GM12878 (cell line): Measurements from ENCODE around the gene PRPF6. TPM values are rescaled to one million over a fixed set of nuclear protein-coding genes. Genes with fewer than 3 reads are reported as not detected.

Experiments
- ATAC-seq: fragments of 200-7000 bp; cut with Tn5 transposase; 3 replicates; pipeline ENCODE4 v1.9.1; 2020; ENCODE audit warnings: mild to moderate bottlenecking, moderate library complexity
- BruUV-seq: library from RNA; stranded (reverse); fragments of 400-500 nt; replicated peaks from 2 replicates; lab custom pipeline; 2021; lab: Mats Ljungman, UMichigan
- CTCF ChIA-PET: fragments of 300-600 bp; sonication (Branson Sonifier 250); formaldehyde crosslinking; extraction: SDS; loops from one replicate; lab custom pipeline; 2021; ENCODE audit warnings: inconsistent platforms; lab: Yijun Ruan, JAX
- POLR2A ChIA-PET: fragments of 350-600 bp; formaldehyde crosslinking; extraction: SDS; loops from one replicate; lab custom pipeline; 2021; ENCODE audit warnings: inconsistent platforms; lab: Charles Lee
- RAD21 ChIA-PET: fragments of 300-600 bp; sonication (Branson Sonifier 250); formaldehyde crosslinking; loops from one replicate; lab custom pipeline; 2023; ENCODE audit warnings: antibody characterized with exemption; ENCODE audit not compliant: unreplicated experiment; lab: Charles Lee
- SMC1A ChIA-PET: fragments of 300-600 bp; sonication (Branson Sonifier 250); formaldehyde crosslinking; loops from one replicate; lab custom pipeline; 2023; ENCODE audit not compliant: unreplicated experiment, uncharacterized antibody; lab: Charles Lee
- DNase-seq: peaks from one replicate; pipeline ENCODE4 v3.0.0-alpha.2; 2011; ENCODE audit warnings: low read depth, low spot score
- FAIRE-seq: peaks from 3 replicates; lab custom pipeline; 2011; peaks lifted over from hg19 to GRCh38; lab: Jason Lieb, UNC
- H2AFZ ChIP-seq: 2 replicates; pipeline ENCODE4 v1.6.0; 2011; ENCODE audit warnings: low read depth, low read length, control low read depth; ENCODE audit not compliant: control insufficient read depth
- H3K27ac ChIP-seq: 2 replicates; pipeline ENCODE4 v1.5.1; 2011; ENCODE audit warnings: control low read depth; ENCODE audit not compliant: control insufficient read depth, insufficient read depth
- H3K27me3 ChIP-seq, 2 experiments: replicated peaks in 1 of 2; 2 replicates each; pipeline versions ENCODE4 v1.6.0 to v1.6.1; 2011; ENCODE audit warnings: low read length in 1 of 2; ENCODE audit not compliant: control insufficient read depth in 2 of 2, insufficient read depth in 2 of 2
- H3K36me3 ChIP-seq, 2 experiments: 2 replicates each; pipeline ENCODE4 v1.5.1; 2011; ENCODE audit warnings: low read length in 1 of 2; ENCODE audit not compliant: control insufficient read depth in 2 of 2, insufficient read depth in 2 of 2
- H3K4me1 ChIP-seq: 2 replicates; pipeline ENCODE4 v1.6.1; 2011; ENCODE audit warnings: mild to moderate bottlenecking, low read length, moderate library complexity, mixed read lengths; ENCODE audit not compliant: control insufficient read depth, insufficient read depth
- H3K4me2 ChIP-seq: 2 replicates; pipeline ENCODE4 v1.6.0; 2011; ENCODE audit warnings: control low read depth; ENCODE audit not compliant: control insufficient read depth, insufficient read depth
- H3K4me3 ChIP-seq: fragments of 200-600 bp; sonication (generic); 2 replicates; pipeline ENCODE4 v1.5.1; 2016
- H3K79me2 ChIP-seq: 2 replicates; pipeline ENCODE4 v1.6.0; 2011; ENCODE audit warnings: low read length; ENCODE audit not compliant: control insufficient read depth, insufficient read depth
- H3K9ac ChIP-seq: 2 replicates; pipeline ENCODE4 v1.8.0; 2011; ENCODE audit warnings: low read length, control low read depth, mixed read lengths; ENCODE audit not compliant: control insufficient read depth, insufficient read depth
- H3K9me3 ChIP-seq: replicated peaks from 3 replicates; pipeline ENCODE4 v1.5.1; 2011; ENCODE audit warnings: mild to moderate bottlenecking, low read length; ENCODE audit not compliant: control insufficient read depth, insufficient read depth
- H4K20me1 ChIP-seq: 2 replicates; pipeline ENCODE4 v1.6.0; 2011; ENCODE audit not compliant: control insufficient read depth, insufficient read depth
- MTA3 ChIP-seq: IDR thresholded peaks from 2 replicates; pipeline ENCODE4 v1.6.1; 2012; ENCODE audit warnings: low read length, inconsistent platforms, borderline replicate concordance
- NFXL1 ChIP-seq: fragments of 450-650 bp; IDR thresholded peaks from 2 replicates; pipeline ENCODE4 v1.6.1; 2017; ENCODE audit warnings: antibody characterized with exemption, mild to moderate bottlenecking, borderline replicate concordance
- SMAD5 ChIP-seq: IDR thresholded peaks from 2 replicates; pipeline ENCODE4 v1.6.1; 2016; ENCODE audit warnings: antibody characterized with exemption, low read depth
- SRF ChIP-seq, 2 experiments: IDR thresholded peaks; 2 replicates each; pipeline ENCODE4 v1.6.1; 2011; ENCODE audit warnings: low read depth in 2 of 2, low read length in 2 of 2, mild to moderate bottlenecking in 1 of 2, moderate library complexity in 1 of 2
- WGBS: methylation state at CpG from one replicate; pipeline ENCODE4 v1.1.6; 2016; ENCODE audit warnings: low lambda C conversion rate; ENCODE audit not compliant: insufficient replicate concordance, insufficient coverage; ENCODE audit errors: missing lambda C conversion rate; 5-methylcytosine and 5-hydroxymethylcytosine counted together
- in situ Hi-C: fragments of 300-500 bp; cut with MboI; formaldehyde crosslinking; loops from 9 replicates; pipeline ENCODE4 v1.14.3; 2018; ENCODE audit warnings: mixed read lengths
- intact Hi-C: fragments of 100-400 bp; cut with micrococcal nuclease; formaldehyde crosslinking; loops from one replicate; pipeline ENCODE4 v1.14.2; 2022; ENCODE audit not compliant: unreplicated experiment
- polyA plus RNA-seq, 11 experiments: library from polyadenylated mRNA; depleted of rRNA in 4 of 11; unstranded in 6 of 11; stranded (reverse) in 5 of 11; fragments of >200 nt; fragmentation: Nextera tagmentation in 4 of 11; fragmentation: Illumina TruSeq in 1 of 11; extraction: Ambion mirVana in 4 of 11; extraction: Trizol in 1 of 11; gene quantifications; 1 replicate in 1 of 11; 2 replicates in 10 of 11; pipeline versions ENCODE4 v1.2.1 to v1.2.3, GENCODE V29; 2011 to 2016; ENCODE audit warnings: inconsistent platforms in 2 of 11, missing spikeins in 2 of 11, low read depth in 1 of 11
- total RNA-seq, 4 experiments: library from RNA; depleted of rRNA in 3 of 4; stranded (reverse); fragments of >200 nt in 3 of 4; fragmentation: Illumina TruSeq in 1 of 4; extraction: Trizol in 1 of 4; gene quantifications; 2 replicates each; pipeline versions ENCODE4 v1.2.1 to v1.2.3, GENCODE V29; 2013 to 2021
- TF ChIP-seq, protein P1 (sequence below): fragments of 150-350 bp; IDR thresholded peaks from 2 replicates; pipeline ENCODE4 v1.6.1; 2014; ENCODE audit warnings: mild to moderate bottlenecking, low read depth, low read length
- TF ChIP-seq, protein P2 (sequence below): fragments of 450-650 bp; IDR thresholded peaks from 2 replicates; pipeline ENCODE4 v1.6.1; 2017; ENCODE audit warnings: mild to moderate bottlenecking, low read depth, inconsistent platforms; ENCODE audit not compliant: poor library complexity, severe bottlenecking
- TF ChIP-seq, protein P3 (sequence below): fragments of 450-650 bp; conservative IDR thresholded peaks from 2 replicates; pipeline ENCODE4 v1.6.1; 2017; ENCODE audit warnings: mild to moderate bottlenecking, moderate library complexity
- TF ChIP-seq, protein P4 (sequence below): fragments of 450-650 bp; formaldehyde crosslinking; IDR thresholded peaks from 2 replicates; pipeline ENCODE4 v1.5.0; 2022; ENCODE audit warnings: mild to moderate bottlenecking, missing genetic modification characterization
- TF ChIP-seq, protein P5 (sequence below): fragments of 450-650 bp; IDR thresholded peaks from 2 replicates; pipeline ENCODE4 v1.6.1; 2018; ENCODE audit warnings: borderline replicate concordance, mild to moderate bottlenecking; ENCODE audit not compliant: partially characterized antibody

Gene PRPF6
- total and polyA plus RNA-seq, 10 of the 15 experiments (the other 5 are each of a cell fraction or from before 2014, with no cell fraction given) = 5.0 to 102 (median 71.3) TPM

DNA sequence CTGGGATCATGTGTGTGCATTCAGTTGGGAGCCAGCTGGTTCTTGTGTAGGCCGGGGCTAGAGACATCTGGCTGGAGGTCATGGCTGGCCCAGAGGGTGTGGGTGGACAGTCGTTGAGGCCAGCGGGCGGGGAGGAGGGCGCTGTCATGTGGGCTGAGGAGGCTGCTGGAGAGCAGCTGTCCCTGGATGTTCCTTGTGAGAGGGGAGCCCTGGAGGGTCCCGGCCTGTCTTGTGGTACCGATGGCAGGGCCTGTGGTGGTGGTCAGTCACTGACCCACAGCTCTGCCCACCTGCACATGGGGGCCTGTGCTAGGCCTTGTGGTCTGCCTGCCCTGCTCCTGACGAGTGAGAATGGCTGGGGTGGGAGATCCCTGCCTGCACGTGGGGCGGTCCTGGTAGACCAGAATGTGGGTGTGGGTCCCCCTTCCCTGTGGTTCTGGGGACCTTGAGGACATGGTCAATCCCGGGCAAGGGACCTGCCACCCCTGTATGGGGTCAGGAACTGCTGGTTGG, 53.1 kb downstream of the PRPF6 start:
- Histone ChIP-seq H3K27me3 (no peaks in the 10 kb centered on the region), H3K9ac (no peak overlapping the region), H3K4me2 (no peak overlapping the region), H2AFZ (no peak overlapping the region), H3K79me2 (peaks cover 4% of the 10 kb centered on the region), H3K4me3 (no peak overlapping the region), H3K27ac (peak overlapping the region; percentile 77), H3K9me3 (no peaks in the 10 kb centered on the region), H3K36me3 (peaks cover 16 to 27% of the 10 kb centered on the region in 2 experiments; a peak in 3 of 4 replicates), H3K4me1 (peaks cover 37% of the 10 kb centered on the region), H4K20me1 (no peaks in the 10 kb centered on the region)
- CTCF ChIA-PET = interaction anchor here (0.8 to 1.3 kb wide), 2 partner anchors 24 to 86 kb away, joined by 3 to 4 read pairs; no protein-coding TSS in a partner anchor
- no TSS peak for BruUV-seq
- RAD21 ChIA-PET = interaction anchor here (0.9 to 7.1 kb wide), 2 partner anchors 20 to 53 kb away, joined by 6 to 92 read pairs; partner anchors contain the start of genes PRPF6 and SAMD10
- 96% methylated on average over 11 of the region's 11 CpGs for WGBS
- POLR2A ChIA-PET = interaction anchor here (0.6 to 1.6 kb wide), 3 partner anchors 11 to 54 kb away, joined by 3 to 8 read pairs (median 3); partner anchors contain the start of genes PRPF6 and SAMD10
- ATAC-seq (no peak), FAIRE-seq (no peak), DNase-seq (no peak)
- intact Hi-C loops = no loop called here
- in situ Hi-C loops = no loop called here
- SMC1A ChIA-PET = interaction anchor here (0.6 kb wide), 1 partner anchor 32 kb away, joined by 3 read pairs; no protein-coding TSS in a partner anchor
- no peak for TF ChIP-seq NFXL1
- TF ChIP-seq, protein P1, sequence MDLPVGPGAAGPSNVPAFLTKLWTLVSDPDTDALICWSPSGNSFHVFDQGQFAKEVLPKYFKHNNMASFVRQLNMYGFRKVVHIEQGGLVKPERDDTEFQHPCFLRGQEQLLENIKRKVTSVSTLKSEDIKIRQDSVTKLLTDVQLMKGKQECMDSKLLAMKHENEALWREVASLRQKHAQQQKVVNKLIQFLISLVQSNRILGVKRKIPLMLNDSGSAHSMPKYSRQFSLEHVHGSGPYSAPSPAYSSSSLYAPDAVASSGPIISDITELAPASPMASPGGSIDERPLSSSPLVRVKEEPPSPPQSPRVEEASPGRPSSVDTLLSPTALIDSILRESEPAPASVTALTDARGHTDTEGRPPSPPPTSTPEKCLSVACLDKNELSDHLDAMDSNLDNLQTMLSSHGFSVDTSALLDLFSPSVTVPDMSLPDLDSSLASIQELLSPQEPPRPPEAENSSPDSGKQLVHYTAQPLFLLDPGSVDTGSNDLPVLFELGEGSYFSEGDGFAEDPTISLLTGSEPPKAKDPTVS = no peak
- TF ChIP-seq MTA3 = no peak
- TF ChIP-seq, protein P2, sequence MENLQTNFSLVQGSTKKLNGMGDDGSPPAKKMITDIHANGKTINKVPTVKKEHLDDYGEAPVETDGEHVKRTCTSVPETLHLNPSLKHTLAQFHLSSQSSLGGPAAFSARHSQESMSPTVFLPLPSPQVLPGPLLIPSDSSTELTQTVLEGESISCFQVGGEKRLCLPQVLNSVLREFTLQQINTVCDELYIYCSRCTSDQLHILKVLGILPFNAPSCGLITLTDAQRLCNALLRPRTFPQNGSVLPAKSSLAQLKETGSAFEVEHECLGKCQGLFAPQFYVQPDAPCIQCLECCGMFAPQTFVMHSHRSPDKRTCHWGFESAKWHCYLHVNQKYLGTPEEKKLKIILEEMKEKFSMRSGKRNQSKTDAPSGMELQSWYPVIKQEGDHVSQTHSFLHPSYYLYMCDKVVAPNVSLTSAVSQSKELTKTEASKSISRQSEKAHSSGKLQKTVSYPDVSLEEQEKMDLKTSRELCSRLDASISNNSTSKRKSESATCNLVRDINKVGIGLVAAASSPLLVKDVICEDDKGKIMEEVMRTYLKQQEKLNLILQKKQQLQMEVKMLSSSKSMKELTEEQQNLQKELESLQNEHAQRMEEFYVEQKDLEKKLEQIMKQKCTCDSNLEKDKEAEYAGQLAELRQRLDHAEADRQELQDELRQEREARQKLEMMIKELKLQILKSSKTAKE = no peak
- TF ChIP-seq, protein P3, sequence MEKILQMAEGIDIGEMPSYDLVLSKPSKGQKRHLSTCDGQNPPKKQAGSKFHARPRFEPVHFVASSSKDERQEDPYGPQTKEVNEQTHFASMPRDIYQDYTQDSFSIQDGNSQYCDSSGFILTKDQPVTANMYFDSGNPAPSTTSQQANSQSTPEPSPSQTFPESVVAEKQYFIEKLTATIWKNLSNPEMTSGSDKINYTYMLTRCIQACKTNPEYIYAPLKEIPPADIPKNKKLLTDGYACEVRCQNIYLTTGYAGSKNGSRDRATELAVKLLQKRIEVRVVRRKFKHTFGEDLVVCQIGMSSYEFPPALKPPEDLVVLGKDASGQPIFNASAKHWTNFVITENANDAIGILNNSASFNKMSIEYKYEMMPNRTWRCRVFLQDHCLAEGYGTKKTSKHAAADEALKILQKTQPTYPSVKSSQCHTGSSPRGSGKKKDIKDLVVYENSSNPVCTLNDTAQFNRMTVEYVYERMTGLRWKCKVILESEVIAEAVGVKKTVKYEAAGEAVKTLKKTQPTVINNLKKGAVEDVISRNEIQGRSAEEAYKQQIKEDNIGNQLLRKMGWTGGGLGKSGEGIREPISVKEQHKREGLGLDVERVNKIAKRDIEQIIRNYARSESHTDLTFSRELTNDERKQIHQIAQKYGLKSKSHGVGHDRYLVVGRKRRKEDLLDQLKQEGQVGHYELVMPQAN = no peak
- no peak for TF ChIP-seq SMAD5
- TF ChIP-seq, protein P4, sequence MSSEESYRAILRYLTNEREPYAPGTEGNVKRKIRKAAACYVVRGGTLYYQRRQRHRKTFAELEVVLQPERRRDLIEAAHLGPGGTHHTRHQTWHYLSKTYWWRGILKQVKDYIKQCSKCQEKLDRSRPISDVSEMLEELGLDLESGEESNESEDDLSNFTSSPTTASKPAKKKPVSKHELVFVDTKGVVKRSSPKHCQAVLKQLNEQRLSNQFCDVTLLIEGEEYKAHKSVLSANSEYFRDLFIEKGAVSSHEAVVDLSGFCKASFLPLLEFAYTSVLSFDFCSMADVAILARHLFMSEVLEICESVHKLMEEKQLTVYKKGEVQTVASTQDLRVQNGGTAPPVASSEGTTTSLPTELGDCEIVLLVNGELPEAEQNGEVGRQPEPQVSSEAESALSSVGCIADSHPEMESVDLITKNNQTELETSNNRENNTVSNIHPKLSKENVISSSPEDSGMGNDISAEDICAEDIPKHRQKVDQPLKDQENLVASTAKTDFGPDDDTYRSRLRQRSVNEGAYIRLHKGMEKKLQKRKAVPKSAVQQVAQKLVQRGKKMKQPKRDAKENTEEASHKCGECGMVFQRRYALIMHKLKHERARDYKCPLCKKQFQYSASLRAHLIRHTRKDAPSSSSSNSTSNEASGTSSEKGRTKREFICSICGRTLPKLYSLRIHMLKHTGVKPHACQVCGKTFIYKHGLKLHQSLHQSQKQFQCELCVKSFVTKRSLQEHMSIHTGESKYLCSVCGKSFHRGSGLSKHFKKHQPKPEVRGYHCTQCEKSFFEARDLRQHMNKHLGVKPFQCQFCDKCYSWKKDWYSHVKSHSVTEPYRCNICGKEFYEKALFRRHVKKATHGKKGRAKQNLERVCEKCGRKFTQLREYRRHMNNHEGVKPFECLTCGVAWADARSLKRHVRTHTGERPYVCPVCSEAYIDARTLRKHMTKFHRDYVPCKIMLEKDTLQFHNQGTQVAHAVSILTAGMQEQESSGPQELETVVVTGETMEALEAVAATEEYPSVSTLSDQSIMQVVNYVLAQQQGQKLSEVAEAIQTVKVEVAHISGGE = no peak
- no peak for TF ChIP-seq SRF (IDR thresholded peaks at IDR 0.05; ENCODE audit: low read depth in 2 of 2, low read length in 2 of 2)
- TF ChIP-seq, protein P5, sequence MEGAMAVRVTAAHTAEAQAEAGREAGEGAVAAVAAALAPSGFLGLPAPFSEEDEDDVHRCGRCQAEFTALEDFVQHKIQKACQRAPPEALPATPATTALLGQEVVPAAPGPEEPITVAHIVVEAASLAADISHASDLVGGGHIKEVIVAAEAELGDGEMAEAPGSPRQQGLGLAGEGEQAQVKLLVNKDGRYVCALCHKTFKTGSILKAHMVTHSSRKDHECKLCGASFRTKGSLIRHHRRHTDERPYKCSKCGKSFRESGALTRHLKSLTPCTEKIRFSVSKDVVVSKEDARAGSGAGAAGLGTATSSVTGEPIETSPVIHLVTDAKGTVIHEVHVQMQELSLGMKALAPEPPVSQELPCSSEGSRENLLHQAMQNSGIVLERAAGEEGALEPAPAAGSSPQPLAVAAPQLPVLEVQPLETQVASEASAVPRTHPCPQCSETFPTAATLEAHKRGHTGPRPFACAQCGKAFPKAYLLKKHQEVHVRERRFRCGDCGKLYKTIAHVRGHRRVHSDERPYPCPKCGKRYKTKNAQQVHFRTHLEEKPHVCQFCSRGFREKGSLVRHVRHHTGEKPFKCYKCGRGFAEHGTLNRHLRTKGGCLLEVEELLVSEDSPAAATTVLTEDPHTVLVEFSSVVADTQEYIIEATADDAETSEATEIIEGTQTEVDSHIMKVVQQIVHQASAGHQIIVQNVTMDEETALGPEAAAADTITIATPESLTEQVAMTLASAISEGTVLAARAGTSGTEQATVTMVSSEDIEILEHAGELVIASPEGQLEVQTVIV = no peak
